K562 (cell line): ENCODE measurements around the gene PEAR1. TPM values are rescaled to one million over a fixed set of nuclear protein-coding genes. Genes with fewer than 3 reads are reported as not detected.

ENCODE experiments used
- CREM ChIP-seq: IDR thresholded peaks from 2 replicates; pipeline ENCODE4 v1.6.1; 2014; ENCODE audit warnings: antibody characterized with exemption, low read depth
- EP300 ChIP-seq: IDR thresholded peaks from 2 replicates; pipeline ENCODE4 v1.6.1; 2012; ENCODE audit warnings: low read length, improper control_type of control experiment
- GATA2 ChIP-seq: sonication (generic); formaldehyde crosslinking; IDR thresholded peaks from 2 replicates; pipeline ENCODE4 v1.4.0; 2020; ENCODE audit warnings: mild to moderate bottlenecking, missing genetic modification reagents
- HDAC2 ChIP-seq: fragments of 450-650 bp; IDR thresholded peaks from 2 replicates; pipeline ENCODE4 v1.6.1; 2016; ENCODE audit warnings: mild to moderate bottlenecking
- KHSRP ChIP-seq: fragments of 450-650 bp; IDR thresholded peaks from 2 replicates; pipeline ENCODE4 v1.6.1; 2017
- L3MBTL2 ChIP-seq: fragments of 450-650 bp; IDR thresholded peaks from 2 replicates; pipeline ENCODE4 v1.6.1; 2016; ENCODE audit warnings: mild to moderate bottlenecking, moderate library complexity
- MAFK ChIP-seq: IDR thresholded peaks from 2 replicates; pipeline ENCODE4 v1.6.1; 2011; ENCODE audit warnings: low read length, improper control_type of control experiment
- MAZ ChIP-seq, 2 experiments: fragments of 450-650 bp in 1 of 2; sonication (generic) in 1 of 2; formaldehyde crosslinking; IDR thresholded peaks in 1 of 2; conservative IDR thresholded peaks in 1 of 2; 2 replicates each; pipeline versions ENCODE4 v1.4.0 to v1.5.0; 2020; ENCODE audit warnings: mild to moderate bottlenecking in 1 of 2, missing genetic modification reagents in 1 of 2
- MBD2 ChIP-seq: sonication (generic); IDR thresholded peaks from 2 replicates; pipeline ENCODE4 v1.6.1; 2016; ENCODE audit warnings: low read depth, borderline replicate concordance
- MEIS2 ChIP-seq: fragments of 450-650 bp; IDR thresholded peaks from 2 replicates; pipeline ENCODE4 v1.6.1; 2014; ENCODE audit warnings: mild to moderate bottlenecking; ENCODE audit not compliant: partially characterized antibody
- SMAD4 ChIP-seq: fragments of 250-450 bp; sonication (Bioruptor Pico); conservative IDR thresholded peaks from 2 replicates; pipeline ENCODE4 v1.8.0; 2021; ENCODE audit warnings: inconsistent platforms, mild to moderate bottlenecking, moderate library complexity
- TBL1XR1 ChIP-seq, 2 experiments: IDR thresholded peaks; 2 replicates each; pipeline ENCODE4 v1.6.1; 2012; ENCODE audit warnings: improper control_type of control experiment in 2 of 2, low read length in 2 of 2, mild to moderate bottlenecking in 1 of 2
- polyA plus RNA-seq, 8 experiments: library from polyadenylated mRNA; depleted of rRNA in 4 of 8; stranded (reverse) in 5 of 8; unstranded in 3 of 8; fragments of >200 nt; fragmentation: Nextera tagmentation in 2 of 8; fragmentation: Illumina TruSeq in 1 of 8; extraction: Ambion mirVana in 2 of 8; extraction: Trizol in 1 of 8; gene quantifications; 2 replicates each; pipeline versions ENCODE4 v1.2.1 to v1.2.3, GENCODE V29; 2011 to 2014; ENCODE audit warnings: inconsistent platforms in 1 of 8, missing spikeins in 1 of 8
- total RNA-seq, 7 experiments: library from RNA; depleted of rRNA in 6 of 7; stranded (reverse); fragments of >200 nt in 6 of 7; fragmentation: Illumina TruSeq in 2 of 7; extraction: Trizol in 2 of 7; gene quantifications; 2 replicates each; pipeline versions ENCODE4 v1.2.1 to v1.2.3, GENCODE V29; 2011 to 2021; ENCODE audit warnings: low replicate concordance in 1 of 7
- TF ChIP-seq, protein P1 (sequence below): sonication (generic); formaldehyde crosslinking; IDR thresholded peaks from 2 replicates; pipeline ENCODE4 v1.4.0; 2020; ENCODE audit warnings: mild to moderate bottlenecking, missing genetic modification reagents
- TF ChIP-seq, protein P2 (sequence below): fragments of 450-650 bp; IDR thresholded peaks from 2 replicates; pipeline ENCODE4 v1.6.1; 2016
- TF ChIP-seq, protein P3 (sequence below), 2 experiments: fragments of 450-650 bp; conservative IDR thresholded peaks; 2 replicates each; pipeline ENCODE4 v1.6.1; 2017; ENCODE audit warnings: mild to moderate bottlenecking in 2 of 2, moderate library complexity in 2 of 2
- TF ChIP-seq, protein P4 (sequence below): fragments of 450-650 bp; IDR thresholded peaks from 2 replicates; pipeline ENCODE4 v1.6.1; 2016; ENCODE audit warnings: low read depth

PEAR1 gene
- total and polyA plus RNA-seq, 9 of the 15 experiments (the other 6 are each of a cell fraction or from before 2014, with no cell fraction given): 0.87 to 13.9 (median 6.1) TPM

DNA sequence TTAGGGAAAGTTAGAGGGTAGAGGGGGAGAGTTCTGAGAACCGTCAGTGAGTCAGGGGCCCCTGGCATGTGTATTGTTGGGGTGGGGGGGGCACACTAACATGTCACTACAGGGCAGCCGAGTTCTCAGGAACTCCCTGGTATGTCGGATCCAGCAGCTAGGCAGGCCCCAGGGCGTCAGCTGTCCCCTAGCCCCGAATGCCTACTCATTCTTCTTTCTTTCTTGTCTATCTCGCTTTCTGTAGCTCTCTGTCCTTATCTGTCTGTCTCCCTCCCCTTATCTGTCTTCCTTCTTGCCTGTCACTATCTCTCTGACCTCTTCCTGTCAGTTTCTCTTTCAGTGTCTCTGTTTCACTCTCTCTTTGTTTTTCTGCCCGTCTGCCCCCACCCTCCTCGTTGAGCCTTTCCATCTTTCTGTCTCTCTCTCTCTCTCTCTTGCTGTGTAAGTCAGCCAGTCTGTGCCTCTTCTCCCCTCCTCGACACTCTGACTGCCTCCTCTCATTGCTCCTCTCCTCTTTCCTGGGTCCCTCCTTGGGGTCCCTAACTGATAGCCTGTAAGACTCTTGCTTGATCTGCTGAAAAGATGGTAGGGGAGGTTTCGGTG lies 30.4 kb upstream of the PEAR1 start (continued):
- TF ChIP-seq, protein P1, sequence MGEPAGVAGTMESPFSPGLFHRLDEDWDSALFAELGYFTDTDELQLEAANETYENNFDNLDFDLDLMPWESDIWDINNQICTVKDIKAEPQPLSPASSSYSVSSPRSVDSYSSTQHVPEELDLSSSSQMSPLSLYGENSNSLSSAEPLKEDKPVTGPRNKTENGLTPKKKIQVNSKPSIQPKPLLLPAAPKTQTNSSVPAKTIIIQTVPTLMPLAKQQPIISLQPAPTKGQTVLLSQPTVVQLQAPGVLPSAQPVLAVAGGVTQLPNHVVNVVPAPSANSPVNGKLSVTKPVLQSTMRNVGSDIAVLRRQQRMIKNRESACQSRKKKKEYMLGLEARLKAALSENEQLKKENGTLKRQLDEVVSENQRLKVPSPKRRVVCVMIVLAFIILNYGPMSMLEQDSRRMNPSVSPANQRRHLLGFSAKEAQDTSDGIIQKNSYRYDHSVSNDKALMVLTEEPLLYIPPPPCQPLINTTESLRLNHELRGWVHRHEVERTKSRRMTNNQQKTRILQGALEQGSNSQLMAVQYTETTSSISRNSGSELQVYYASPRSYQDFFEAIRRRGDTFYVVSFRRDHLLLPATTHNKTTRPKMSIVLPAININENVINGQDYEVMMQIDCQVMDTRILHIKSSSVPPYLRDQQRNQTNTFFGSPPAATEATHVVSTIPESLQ (CRISPR knock-in tag): no peak
- TF ChIP-seq, protein P2, sequence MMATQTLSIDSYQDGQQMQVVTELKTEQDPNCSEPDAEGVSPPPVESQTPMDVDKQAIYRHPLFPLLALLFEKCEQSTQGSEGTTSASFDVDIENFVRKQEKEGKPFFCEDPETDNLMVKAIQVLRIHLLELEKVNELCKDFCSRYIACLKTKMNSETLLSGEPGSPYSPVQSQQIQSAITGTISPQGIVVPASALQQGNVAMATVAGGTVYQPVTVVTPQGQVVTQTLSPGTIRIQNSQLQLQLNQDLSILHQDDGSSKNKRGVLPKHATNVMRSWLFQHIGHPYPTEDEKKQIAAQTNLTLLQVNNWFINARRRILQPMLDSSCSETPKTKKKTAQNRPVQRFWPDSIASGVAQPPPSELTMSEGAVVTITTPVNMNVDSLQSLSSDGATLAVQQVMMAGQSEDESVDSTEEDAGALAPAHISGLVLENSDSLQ: peak; percentile 96
- 0 out of 2 replicates have a peak, but pooled peaks have one; percentile 11 for TF ChIP-seq L3MBTL2
- TF ChIP-seq, protein P3, sequence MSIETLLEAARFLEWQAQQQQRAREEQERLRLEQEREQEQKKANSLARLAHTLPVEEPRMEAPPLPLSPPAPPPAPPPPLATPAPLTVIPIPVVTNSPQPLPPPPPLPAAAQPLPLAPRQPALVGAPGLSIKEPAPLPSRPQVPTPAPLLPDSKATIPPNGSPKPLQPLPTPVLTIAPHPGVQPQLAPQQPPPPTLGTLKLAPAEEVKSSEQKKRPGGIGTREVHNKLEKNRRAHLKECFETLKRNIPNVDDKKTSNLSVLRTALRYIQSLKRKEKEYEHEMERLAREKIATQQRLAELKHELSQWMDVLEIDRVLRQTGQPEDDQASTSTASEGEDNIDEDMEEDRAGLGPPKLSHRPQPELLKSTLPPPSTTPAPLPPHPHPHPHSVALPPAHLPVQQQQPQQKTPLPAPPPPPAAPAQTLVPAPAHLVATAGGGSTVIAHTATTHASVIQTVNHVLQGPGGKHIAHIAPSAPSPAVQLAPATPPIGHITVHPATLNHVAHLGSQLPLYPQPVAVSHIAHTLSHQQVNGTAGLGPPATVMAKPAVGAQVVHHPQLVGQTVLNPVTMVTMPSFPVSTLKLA (conservative IDR thresholded peaks at IDR 0.05): peak in 1 of 2 experiments; percentile 69; a peak in 2 of 4 replicates
- TF ChIP-seq MBD2: peak; percentile 70
- peak; percentile 28; the same call in 1 of the 2 replicates for TF ChIP-seq MAFK
- peak; percentile 98 for TF ChIP-seq HDAC2
- peak; percentile 38; the same call in 1 of the 2 replicates for TF ChIP-seq KHSRP
- peak; percentile 91 for TF ChIP-seq EP300
- peak; percentile 69 to 93; a peak in 3 of 4 replicates for TF ChIP-seq TBL1XR1 (IDR thresholded peaks at IDR 0.05; ENCODE audit: low read length in 2 of 2)
- peak; percentile 63 to 72; a peak in 3 of 4 replicates for TF ChIP-seq MAZ (CRISPR knock-in tag; conservative IDR thresholded peaks at IDR 0.05 in 1 of 2, IDR thresholded peaks at IDR 0.05 in 1 of 2)
- peak; percentile 92 for TF ChIP-seq SMAD4 (CRISPR knock-in tag)
- TF ChIP-seq, protein P4, sequence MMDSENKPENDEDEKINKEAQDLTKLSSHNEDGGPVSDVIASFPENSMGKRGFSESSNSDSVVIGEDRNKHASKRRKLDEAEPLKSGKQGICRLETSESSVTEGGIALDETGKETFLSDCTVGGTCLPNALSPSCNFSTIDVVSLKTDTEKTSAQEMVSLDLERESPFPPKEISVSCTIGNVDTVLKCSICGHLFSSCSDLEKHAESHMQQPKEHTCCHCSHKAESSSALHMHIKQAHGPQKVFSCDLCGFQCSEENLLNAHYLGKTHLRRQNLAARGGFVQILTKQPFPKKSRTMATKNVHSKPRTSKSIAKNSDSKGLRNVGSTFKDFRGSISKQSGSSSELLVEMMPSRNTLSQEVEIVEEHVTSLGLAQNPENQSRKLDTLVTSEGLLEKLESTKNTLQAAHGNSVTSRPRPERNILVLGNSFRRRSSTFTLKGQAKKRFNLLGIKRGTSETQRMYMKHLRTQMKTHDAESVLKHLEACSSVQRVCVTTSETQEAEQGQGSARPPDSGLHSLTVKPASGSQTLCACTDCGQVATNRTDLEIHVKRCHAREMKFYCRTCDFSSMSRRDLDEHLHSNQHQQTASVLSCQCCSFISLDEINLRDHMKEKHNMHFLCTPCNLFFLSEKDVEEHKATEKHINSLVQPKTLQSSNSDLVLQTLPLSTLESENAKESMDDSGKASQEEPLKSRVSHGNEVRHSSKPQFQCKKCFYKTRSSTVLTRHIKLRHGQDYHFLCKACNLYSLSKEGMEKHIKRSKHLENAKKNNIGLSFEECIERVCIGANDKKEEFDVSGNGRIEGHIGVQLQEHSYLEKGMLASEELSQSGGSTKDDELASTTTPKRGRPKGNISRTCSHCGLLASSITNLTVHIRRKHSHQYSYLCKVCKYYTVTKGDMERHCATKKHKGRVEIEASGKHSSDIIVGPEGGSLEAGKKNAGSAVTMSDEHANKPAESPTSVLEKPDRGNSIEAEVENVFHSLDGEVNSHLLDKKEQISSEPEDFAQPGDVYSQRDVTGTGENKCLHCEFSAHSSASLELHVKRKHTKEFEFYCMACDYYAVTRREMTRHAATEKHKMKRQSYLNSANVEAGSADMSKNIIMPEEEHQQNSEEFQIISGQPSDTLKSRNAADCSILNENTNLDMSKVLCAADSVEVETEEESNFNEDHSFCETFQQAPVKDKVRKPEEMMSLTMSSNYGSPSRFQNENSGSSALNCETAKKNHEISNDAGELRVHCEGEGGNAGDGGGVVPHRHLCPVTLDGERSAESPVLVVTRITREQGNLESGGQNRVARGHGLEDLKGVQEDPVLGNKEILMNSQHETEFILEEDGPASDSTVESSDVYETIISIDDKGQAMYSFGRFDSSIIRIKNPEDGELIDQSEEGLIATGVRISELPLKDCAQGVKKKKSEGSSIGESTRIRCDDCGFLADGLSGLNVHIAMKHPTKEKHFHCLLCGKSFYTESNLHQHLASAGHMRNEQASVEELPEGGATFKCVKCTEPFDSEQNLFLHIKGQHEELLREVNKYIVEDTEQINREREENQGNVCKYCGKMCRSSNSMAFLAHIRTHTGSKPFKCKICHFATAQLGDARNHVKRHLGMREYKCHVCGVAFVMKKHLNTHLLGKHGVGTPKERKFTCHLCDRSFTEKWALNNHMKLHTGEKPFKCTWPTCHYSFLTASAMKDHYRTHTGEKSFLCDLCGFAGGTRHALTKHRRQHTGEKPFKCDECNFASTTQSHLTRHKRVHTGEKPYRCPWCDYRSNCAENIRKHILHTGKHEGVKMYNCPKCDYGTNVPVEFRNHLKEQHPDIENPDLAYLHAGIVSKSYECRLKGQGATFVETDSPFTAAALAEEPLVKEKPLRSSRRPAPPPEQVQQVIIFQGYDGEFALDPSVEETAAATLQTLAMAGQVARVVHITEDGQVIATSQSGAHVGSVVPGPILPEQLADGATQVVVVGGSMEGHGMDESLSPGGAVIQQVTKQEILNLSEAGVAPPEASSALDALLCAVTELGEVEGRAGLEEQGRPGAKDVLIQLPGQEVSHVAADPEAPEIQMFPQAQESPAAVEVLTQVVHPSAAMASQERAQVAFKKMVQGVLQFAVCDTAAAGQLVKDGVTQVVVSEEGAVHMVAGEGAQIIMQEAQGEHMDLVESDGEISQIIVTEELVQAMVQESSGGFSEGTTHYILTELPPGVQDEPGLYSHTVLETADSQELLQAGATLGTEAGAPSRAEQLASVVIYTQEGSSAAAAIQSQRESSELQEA: peak; percentile 84
- peak; percentile 75 for TF ChIP-seq CREM
- peak; percentile 89 for TF ChIP-seq MEIS2
- peak; percentile 53; the same call in 1 of the 2 replicates for TF ChIP-seq GATA2
